GM13977 (cell line): ENCODE measurements around the gene POLR1B.
A peak's percentile ranks its signal among the peaks of the same experiment; 100 is the strongest.
"Not testable (repeated sequence)": the region's sequence is repeated elsewhere in the genome, so short reads cannot be mapped to it uniquely, and the experiment has no call there.

Experiments used
- DNase-seq: peaks from one replicate; pipeline ENCODE4 v3.0.0; 2012; ENCODE audit warnings: low spot score
- in situ Hi-C: fragments of 300-500 bp; cut with MboI; formaldehyde crosslinking; loops from one replicate; pipeline ENCODE4 v1.12.0; 2022; ENCODE audit warnings: low sequenced_read_pairs, low pct_unique_long_range_greater_than_20kb, mixed read lengths, inconsistent platforms; ENCODE audit not compliant: unreplicated experiment
- TF ChIP-seq, protein P1 (sequence below): IDR thresholded peaks from 2 replicates; pipeline ENCODE4 v1.5.1; 2012; ENCODE audit warnings: mild to moderate bottlenecking, control low read depth; ENCODE audit not compliant: insufficient read depth; ENCODE audit errors: extremely low read depth, missing control alignments

The POLR1B gene

DNA sequence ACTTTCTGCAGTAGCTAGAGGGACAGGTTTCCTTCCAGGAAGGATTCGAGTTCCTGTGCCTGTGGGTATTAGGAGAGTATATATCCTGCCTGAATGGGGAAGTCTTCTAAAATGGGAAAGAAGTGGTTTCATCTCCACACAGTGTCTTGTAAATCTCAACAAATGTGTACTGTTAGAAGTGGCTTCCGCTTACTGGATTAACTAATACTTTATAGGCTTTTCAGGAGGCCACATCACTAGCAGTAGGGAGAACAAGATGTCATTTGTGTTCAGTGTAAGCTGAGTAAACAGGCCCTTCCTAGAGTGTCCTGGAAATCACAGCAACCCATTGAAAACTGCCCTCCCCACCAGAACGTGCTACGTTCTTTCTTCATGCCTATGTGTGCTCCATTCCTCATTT, 12.5 kb upstream of the POLR1B start:
- DNase-seq: no peak
- in situ Hi-C loops: no loop called here

DNA sequence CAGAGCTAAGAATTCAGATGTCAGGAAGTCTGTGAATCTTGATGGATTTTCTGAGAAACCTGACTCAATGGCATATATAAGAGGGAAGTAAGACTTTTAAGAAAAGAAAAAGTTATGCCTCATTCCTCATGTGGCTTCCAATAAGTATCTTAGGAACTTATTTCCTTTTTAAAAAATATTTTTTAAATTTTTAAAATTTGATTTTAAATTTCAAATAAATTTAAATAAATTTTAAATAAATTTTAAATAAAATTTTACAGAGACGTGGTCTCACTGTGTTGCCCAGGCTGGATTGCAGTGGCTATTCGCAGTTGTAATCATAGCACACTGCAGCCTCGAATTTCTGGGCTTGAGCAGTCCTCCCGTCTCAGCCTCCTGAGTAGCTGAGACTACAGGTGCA, 11.5 kb upstream of the POLR1B start:
- in situ Hi-C loops: no loop called here
- TF ChIP-seq, protein P1, sequence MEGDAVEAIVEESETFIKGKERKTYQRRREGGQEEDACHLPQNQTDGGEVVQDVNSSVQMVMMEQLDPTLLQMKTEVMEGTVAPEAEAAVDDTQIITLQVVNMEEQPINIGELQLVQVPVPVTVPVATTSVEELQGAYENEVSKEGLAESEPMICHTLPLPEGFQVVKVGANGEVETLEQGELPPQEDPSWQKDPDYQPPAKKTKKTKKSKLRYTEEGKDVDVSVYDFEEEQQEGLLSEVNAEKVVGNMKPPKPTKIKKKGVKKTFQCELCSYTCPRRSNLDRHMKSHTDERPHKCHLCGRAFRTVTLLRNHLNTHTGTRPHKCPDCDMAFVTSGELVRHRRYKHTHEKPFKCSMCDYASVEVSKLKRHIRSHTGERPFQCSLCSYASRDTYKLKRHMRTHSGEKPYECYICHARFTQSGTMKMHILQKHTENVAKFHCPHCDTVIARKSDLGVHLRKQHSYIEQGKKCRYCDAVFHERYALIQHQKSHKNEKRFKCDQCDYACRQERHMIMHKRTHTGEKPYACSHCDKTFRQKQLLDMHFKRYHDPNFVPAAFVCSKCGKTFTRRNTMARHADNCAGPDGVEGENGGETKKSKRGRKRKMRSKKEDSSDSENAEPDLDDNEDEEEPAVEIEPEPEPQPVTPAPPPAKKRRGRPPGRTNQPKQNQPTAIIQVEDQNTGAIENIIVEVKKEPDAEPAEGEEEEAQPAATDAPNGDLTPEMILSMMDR: no peak
- no peak for DNase-seq

More for the DNA sequence above, 12.5 kb upstream of the POLR1B start:
- TF ChIP-seq, protein P1: no peak

DNA sequence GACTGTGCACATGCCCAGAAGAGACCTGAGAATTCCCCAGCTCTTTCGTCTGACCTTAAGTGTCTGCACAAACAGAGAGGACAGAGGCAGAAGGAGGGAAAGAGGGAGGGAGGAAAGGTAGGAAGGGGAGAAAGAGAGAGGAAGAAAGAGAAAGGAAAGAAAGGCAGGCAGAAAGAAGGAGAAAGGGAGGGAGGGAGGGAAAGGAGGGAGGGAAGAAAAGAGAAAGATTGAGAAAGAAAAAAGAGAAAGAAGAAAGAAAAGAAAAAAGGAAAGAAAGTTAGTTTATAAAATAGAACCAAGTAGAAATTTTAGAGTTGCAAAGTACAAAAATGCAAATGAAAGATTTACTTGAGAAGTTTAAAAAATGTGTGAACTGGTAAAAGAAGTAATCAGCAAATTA, 7.4 kb upstream of the POLR1B start:
- in situ Hi-C loops: no loop called here
- TF ChIP-seq, protein P1: no peak
- no peak for DNase-seq

DNA sequence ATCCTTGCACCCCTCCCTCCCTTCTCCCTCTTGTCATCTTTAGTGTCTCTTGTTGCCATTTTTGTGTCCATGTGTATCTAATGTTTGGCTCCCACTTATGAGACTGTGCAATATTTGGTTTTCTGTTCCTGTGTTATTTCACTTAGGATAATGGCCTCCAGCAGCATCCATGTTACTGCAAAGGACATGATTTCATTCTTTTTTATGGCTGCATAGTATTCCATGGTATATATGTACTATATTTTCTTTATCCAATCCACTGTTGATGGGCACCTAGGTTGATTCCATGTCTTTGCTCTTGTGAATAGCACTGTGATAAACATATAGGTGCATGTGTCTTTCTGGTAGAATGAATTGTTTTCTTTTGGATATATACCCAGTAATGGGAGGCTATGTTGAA, 5.6 kb upstream of the POLR1B start:
- in situ Hi-C loops, DNase-seq: not testable (repeated sequence)

DNA sequence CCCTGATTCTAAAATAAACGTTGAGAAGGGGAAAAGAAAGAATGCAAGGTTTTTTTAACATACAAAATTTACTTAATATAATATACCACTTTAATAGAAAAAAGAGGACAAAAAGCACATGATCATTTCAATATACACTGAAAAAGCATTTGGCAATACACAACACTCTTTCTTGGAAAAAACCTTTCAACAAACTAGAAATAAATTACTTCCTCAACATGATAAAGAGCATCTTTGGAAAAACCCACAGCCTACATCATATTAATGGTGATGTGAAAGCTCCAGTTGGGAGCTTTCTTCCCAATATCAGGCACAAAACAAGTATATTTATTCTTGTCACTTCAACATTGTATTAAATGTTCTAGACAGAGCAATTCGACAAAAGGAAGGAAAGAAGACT, 3.0 kb upstream of the POLR1B start:
- TF ChIP-seq, protein P1: no peak
- DNase-seq: no peak
- in situ Hi-C loops: no loop called here

DNA sequence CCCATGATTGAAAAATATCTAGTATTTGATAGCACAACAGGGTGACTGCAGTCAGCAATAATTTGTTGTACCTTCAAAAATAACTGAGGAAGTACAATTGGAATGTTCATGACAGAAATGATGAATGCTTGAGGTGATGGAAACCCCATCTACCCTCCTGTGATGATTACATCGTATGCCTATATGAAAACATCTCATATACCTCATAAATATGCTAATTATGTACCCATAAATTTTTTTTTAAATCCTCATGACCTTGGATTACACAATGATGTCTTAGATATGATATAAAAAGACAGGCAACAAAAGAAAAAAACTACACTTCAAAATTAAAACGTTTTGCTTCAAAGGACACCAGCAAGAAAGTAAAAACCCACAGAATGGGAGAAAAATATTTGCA, 1.4 kb upstream of the POLR1B start:
- DNase-seq: no peak
- in situ Hi-C loops: no loop called here
- TF ChIP-seq, protein P1: no peak

DNA sequence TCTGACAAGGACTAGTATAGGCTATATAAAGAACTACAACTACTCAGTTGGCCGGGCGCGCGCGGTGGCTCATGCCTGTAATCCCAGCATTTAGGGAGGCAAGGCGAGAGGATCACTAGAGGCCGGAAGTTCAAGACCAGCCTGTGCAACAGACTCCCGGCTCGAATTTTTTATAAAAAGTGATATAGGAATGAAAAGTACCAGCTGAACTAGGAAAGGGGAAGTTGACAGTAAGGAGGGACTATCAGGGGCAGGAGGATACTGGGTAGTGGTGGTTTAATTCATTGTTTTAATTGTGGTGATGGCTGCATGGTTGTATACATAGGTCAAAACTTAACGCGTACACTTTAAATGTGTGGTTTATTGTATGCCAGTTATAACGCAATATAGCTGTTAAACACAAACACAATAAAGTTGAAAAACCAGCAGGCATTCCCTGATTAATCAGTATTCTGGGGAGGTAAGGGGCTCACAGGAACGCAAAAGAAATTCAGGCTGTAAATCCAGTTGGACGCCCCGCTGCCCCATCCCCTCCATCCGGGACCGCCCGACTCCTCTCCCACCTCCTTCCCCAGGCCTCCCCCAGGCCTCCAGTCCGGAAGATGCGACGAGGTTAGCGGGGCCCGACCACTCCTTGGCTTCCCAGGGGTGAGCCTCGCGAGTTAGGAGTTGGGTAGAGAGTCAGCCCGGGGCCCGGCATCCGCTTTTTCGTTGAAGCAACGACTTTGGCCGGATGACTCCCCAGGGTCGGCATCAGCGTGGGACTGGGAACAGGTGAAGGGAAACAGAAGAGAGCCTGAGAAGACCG, 746 bp upstream of the POLR1B start:
- peak; percentile 24 for DNase-seq
- in situ Hi-C loops: no loop called here
- TF ChIP-seq, protein P1: no peak
